ENCODE results near the gene MTUS2.

MTUS2 gene

DNA sequence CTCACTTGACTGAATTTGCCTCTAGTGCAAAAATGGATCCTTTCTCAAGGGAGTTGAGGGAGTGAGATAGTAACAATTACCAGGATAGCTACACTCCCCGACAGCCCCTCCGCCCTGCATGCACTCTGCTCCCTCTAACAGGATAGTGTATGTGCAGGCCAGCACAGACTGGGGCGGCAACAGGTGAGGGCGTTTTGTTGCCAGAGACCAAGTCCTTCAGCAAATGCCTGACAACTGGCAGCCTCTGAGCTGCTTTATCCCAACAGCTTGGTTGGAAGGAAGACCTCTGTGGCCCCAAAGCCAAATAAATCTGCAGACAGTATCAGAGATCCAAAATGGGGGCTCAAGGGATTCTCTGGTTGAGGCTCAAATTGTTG lies 688.7 kb downstream of the MTUS2 start:
- peaks cover 5% of the 10 kb centered on the region for H4K20me1 ChIP-seq (ENCODE audit: control insufficient read depth, insufficient read depth, low read depth, low read length)
- H3K4me2 ChIP-seq (ENCODE audit: low read length) = no peak overlapping the region
- TF ChIP-seq, protein P1, sequence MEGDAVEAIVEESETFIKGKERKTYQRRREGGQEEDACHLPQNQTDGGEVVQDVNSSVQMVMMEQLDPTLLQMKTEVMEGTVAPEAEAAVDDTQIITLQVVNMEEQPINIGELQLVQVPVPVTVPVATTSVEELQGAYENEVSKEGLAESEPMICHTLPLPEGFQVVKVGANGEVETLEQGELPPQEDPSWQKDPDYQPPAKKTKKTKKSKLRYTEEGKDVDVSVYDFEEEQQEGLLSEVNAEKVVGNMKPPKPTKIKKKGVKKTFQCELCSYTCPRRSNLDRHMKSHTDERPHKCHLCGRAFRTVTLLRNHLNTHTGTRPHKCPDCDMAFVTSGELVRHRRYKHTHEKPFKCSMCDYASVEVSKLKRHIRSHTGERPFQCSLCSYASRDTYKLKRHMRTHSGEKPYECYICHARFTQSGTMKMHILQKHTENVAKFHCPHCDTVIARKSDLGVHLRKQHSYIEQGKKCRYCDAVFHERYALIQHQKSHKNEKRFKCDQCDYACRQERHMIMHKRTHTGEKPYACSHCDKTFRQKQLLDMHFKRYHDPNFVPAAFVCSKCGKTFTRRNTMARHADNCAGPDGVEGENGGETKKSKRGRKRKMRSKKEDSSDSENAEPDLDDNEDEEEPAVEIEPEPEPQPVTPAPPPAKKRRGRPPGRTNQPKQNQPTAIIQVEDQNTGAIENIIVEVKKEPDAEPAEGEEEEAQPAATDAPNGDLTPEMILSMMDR (IDR thresholded peaks at IDR 0.05; ENCODE audit: low read depth, low read length, poor library complexity, severe bottlenecking) = no peak
- TF ChIP-seq EZH2phosphoT487 (IDR thresholded peaks at IDR 0.05; ENCODE audit: borderline replicate concordance, low read length) = no peak
- H3K36me3 ChIP-seq (ENCODE audit: control insufficient read depth, low read length) = peaks cover 21% of the 10 kb centered on the region
- H3K4me1 ChIP-seq (ENCODE audit: control insufficient read depth, low read length) = no peaks in the 10 kb centered on the region
- H3K4me3 ChIP-seq (ENCODE audit: low read length) = no peak overlapping the region
- H3K9me2 ChIP-seq (replicated peaks; ENCODE audit: control insufficient read depth, low read length) = no peaks in the 10 kb centered on the region
- H3K79me2 ChIP-seq (ENCODE audit: control insufficient read depth, low read length) = no peaks in the 10 kb centered on the region
- peaks cover 12% of the 10 kb centered on the region for H3F3A ChIP-seq (ENCODE audit: control insufficient read depth, insufficient read depth)
- no peaks in the 10 kb centered on the region for H3K9me3 ChIP-seq (ENCODE audit: control insufficient read depth, insufficient read depth, low read length)
- H3K27me3 ChIP-seq (ENCODE audit: control insufficient read depth, low read length) = no peaks in the 10 kb centered on the region
- H3K27ac ChIP-seq (ENCODE audit: low read depth, low read length) = no peak overlapping the region

DNA sequence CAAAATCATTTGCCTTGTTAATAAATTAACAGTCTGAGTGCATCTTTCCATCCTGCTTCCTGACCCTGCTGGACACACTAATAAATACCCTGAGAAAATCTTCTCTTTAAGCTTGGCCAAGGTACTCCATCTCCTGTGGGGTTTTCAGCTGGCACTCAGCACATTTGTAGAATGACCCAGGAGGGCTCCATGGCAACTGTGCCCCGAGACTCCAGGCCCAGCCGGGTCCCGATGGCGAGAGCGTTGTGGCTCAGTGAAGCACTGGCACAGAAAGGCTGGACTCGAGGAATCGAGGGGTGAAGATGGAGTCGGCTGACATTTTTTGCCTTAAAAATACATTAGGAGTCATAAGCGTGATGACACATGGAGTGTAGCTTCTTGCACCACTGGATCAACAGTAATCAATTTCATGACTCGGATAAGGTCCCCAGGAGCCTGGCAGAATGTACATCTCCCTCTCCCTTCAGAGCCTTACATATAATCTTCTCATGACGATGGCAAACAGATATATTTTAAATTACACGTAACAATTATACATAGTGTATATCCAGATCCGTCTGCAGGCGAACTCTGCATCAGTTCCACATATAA lies 690.0 kb downstream of the MTUS2 start:
- H3K4me2 ChIP-seq (ENCODE audit: low read length) = no peak overlapping the region
- H3K9me2 ChIP-seq (replicated peaks; ENCODE audit: control insufficient read depth, low read length) = no peaks in the 10 kb centered on the region
- H3K36me3 ChIP-seq (ENCODE audit: control insufficient read depth, low read length) = peaks cover 34% of the 10 kb centered on the region
- H3K4me3 ChIP-seq (ENCODE audit: low read length) = no peak overlapping the region
- peaks cover 12% of the 10 kb centered on the region for H3F3A ChIP-seq (ENCODE audit: control insufficient read depth, insufficient read depth)
- H3K27ac ChIP-seq (ENCODE audit: low read depth, low read length) = no peak overlapping the region
- no peaks in the 10 kb centered on the region for H3K79me2 ChIP-seq (ENCODE audit: control insufficient read depth, low read length)
- H3K9me3 ChIP-seq (ENCODE audit: control insufficient read depth, insufficient read depth, low read length) = no peaks in the 10 kb centered on the region
- no peaks in the 10 kb centered on the region for H3K4me1 ChIP-seq (ENCODE audit: control insufficient read depth, low read length)
- TF ChIP-seq EZH2phosphoT487 (IDR thresholded peaks at IDR 0.05; ENCODE audit: borderline replicate concordance, low read length) = no peak
- TF ChIP-seq, protein P1 (IDR thresholded peaks at IDR 0.05; ENCODE audit: low read depth, low read length, poor library complexity, severe bottlenecking) = no peak
- H3K27me3 ChIP-seq (ENCODE audit: control insufficient read depth, low read length) = no peaks in the 10 kb centered on the region
- H4K20me1 ChIP-seq (ENCODE audit: control insufficient read depth, insufficient read depth, low read depth, low read length) = peaks cover 5% of the 10 kb centered on the region

DNA sequence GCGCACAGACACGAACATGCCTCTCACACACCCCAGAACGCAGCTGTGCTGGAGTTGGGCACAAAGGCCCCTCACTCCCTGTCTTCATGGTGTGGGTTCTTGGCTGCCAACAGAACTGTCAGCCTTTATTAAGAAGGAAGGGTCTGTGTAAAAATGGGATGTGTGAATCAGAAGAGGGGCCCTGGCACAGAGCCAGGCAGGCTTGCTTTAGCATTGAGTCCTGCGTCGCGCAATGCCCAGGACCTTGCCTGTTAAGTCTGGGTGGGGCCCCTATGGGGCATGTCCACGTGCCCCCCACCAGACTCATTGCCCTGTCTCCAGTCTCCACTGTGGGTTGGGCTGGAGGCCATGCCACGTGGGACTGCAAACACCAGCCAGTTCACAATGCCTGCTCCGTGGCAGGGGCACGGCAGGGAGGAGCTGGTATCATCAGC lies 690.5 kb downstream of the MTUS2 start:
- no peaks in the 10 kb centered on the region for H3K4me1 ChIP-seq (ENCODE audit: control insufficient read depth, low read length)
- peaks cover 12% of the 10 kb centered on the region for H3F3A ChIP-seq (ENCODE audit: control insufficient read depth, insufficient read depth)
- H3K27ac ChIP-seq (ENCODE audit: low read depth, low read length) = no peak overlapping the region

More for the DNA sequence above, 690.5 kb downstream of the MTUS2 start:
- Histone ChIP-seq H3K27me3 (ENCODE audit: control insufficient read depth, low read length) (no peaks in the 10 kb centered on the region), H3K9me3 (ENCODE audit: control insufficient read depth, insufficient read depth, low read length) (no peaks in the 10 kb centered on the region), H4K20me1 (ENCODE audit: control insufficient read depth, insufficient read depth, low read depth, low read length) (peaks cover 5% of the 10 kb centered on the region), H3K4me2 (ENCODE audit: low read length) (no peak overlapping the region), H3K36me3 (ENCODE audit: control insufficient read depth, low read length) (peaks cover 39% of the 10 kb centered on the region), H3K79me2 (ENCODE audit: control insufficient read depth, low read length) (no peaks in the 10 kb centered on the region), H3K9me2 (replicated peaks; ENCODE audit: control insufficient read depth, low read length) (no peaks in the 10 kb centered on the region), H3K4me3 (ENCODE audit: low read length) (no peak overlapping the region)
- TF ChIP-seq, protein P1 (IDR thresholded peaks at IDR 0.05; ENCODE audit: low read depth, low read length, poor library complexity, severe bottlenecking) = no peak
- no peak for TF ChIP-seq EZH2phosphoT487 (IDR thresholded peaks at IDR 0.05; ENCODE audit: borderline replicate concordance, low read length)

All from DOHH2 (cell line).